Ascending aorta (tissue), 2 donors: ENCODE results near the gene RRP8. TPM values are rescaled to one million over a fixed set of nuclear protein-coding genes. Genes with fewer than 3 reads are reported as not detected.
A peak's percentile ranks its signal among the peaks of the same experiment; 100 is the strongest.

Source experiments
- DNase-seq, 2 donors: peaks; one replicate each; pipeline ENCODE4 v3.0.0-alpha.2; 2019; ENCODE audit warnings: low spot score in 2 of 2
- H3K27ac ChIP-seq, 2 donors: fragments of 200-600 bp; sonication (generic); one replicate each; pipeline ENCODE4 v1.5.1; 2016 to 2017; ENCODE audit warnings: mild to moderate bottlenecking in 1 of 2
- H3K27me3 ChIP-seq: fragments of 200-600 bp; sonication (generic); one replicate; pipeline ENCODE4 v1.5.1; 2017
- H3K36me3 ChIP-seq, 2 donors: fragments of 200-600 bp; sonication (generic); one replicate each; pipeline ENCODE4 v1.5.1; 2016
- H3K4me1 ChIP-seq, 2 donors: fragments of 200-600 bp; sonication (generic); one replicate each; pipeline ENCODE4 v1.5.1; 2016 to 2017; ENCODE audit warnings: mild to moderate bottlenecking in 1 of 2
- H3K4me3 ChIP-seq, 2 donors: fragments of 200-600 bp; sonication (generic); one replicate each; pipeline ENCODE4 v1.5.1; 2016 to 2017; ENCODE audit warnings: mild to moderate bottlenecking in 1 of 2
- H3K9me3 ChIP-seq, 2 donors: fragments of 200-600 bp; sonication (generic); one replicate each; pipeline ENCODE4 v1.5.1; 2016
- CTCF ChIP-seq, 3 experiments: fragments of 200-600 bp in 2 of 3; fragments of 450-650 bp in 1 of 3; sonication (generic) in 2 of 3; IDR thresholded peaks; one replicate each; pipeline ENCODE4 v1.5.1; 2016 to 2019; ENCODE audit warnings: antibody characterized with exemption in 3 of 3, mild to moderate bottlenecking in 1 of 3, moderate library complexity in 1 of 3
- intact Hi-C: fragments of 100-400 bp; cut with DNase I; formaldehyde crosslinking; loops from one replicate; pipeline ENCODE4 v1.15.1; 2023
- total RNA-seq: library from RNA; depleted of rRNA; stranded (reverse); fragments of >200 nt; gene quantifications from one replicate; pipeline ENCODE4 v1.1.0, GENCODE V29; 2016

Gene RRP8
- total RNA-seq, 1 donor from 2014 or later, result 9.2 TPM

GRCh38 chr11:6618117-6619003 lies 14.9 kb upstream of the RRP8 start:
- H3K36me3 ChIP-seq, result peaks cover 12 to 22% of the 10 kb centered on the region in 2 donors
- H3K4me1 ChIP-seq, result peaks cover 3 to 19% of the 10 kb centered on the region in 2 donors
- peak overlapping the region; percentile 69 to 76 for H3K4me3 ChIP-seq
- peak overlapping the region; percentile 81 to 82 for H3K27ac ChIP-seq
- DNase-seq, result no peak
- H3K27me3 ChIP-seq, result no peaks in the 10 kb centered on the region
- TF ChIP-seq CTCF (IDR thresholded peaks at IDR 0.05), result no peak
- intact Hi-C loops, result loop anchor here (1.0 kb wide), 1 partner anchor 65 kb away; the partner anchor contains the start of gene MRPL17
- H3K9me3 ChIP-seq, result no peaks in the 10 kb centered on the region

GRCh38 chr11:6617315-6617781 lies 13.9 kb upstream of the RRP8 start:
- Histone ChIP-seq H3K27me3 (no peaks in the 10 kb centered on the region), H3K9me3 (no peaks in the 10 kb centered on the region), H3K36me3 (peaks cover 12 to 17% of the 10 kb centered on the region in 2 donors), H3K4me1 (peaks cover 4 to 25% of the 10 kb centered on the region in 2 donors), H3K27ac (peak overlapping the region in 1 of 2 donors; percentile 81), H3K4me3 (peak overlapping the region; percentile 69 to 76)
- peak in 1 of 2 donors; percentile 58 for DNase-seq
- TF ChIP-seq CTCF (IDR thresholded peaks at IDR 0.05), result no peak
- intact Hi-C loops, result no loop called here

- no peak overlapping the region for H3K4me3 ChIP-seq
- intact Hi-C loops, result no loop called here
- peaks cover 12 to 17% of the 10 kb centered on the region in 2 donors for H3K36me3 ChIP-seq
- no peak for TF ChIP-seq CTCF (IDR thresholded peaks at IDR 0.05)
- DNase-seq, result peak in 1 of 2 donors; percentile 55
- H3K27ac ChIP-seq, result no peak overlapping the region
- no peaks in the 10 kb centered on the region for H3K9me3 ChIP-seq
- H3K27me3 ChIP-seq, result no peaks in the 10 kb centered on the region
- H3K4me1 ChIP-seq, result peaks cover 6 to 25% of the 10 kb centered on the region in 2 donors
These were observed 13.3 kb upstream of the RRP8 start for GRCh38 chr11:6616596-6617250.

- intact Hi-C loops, result no loop called here
- Histone ChIP-seq H3K4me1 (peaks cover 6 to 26% of the 10 kb centered on the region in 2 donors), H3K27me3 (no peaks in the 10 kb centered on the region), H3K4me3 (no peak overlapping the region), H3K9me3 (no peaks in the 10 kb centered on the region), H3K27ac (peak overlapping the region in 1 of 2 donors; percentile 10), H3K36me3 (peaks cover 14 to 21% of the 10 kb centered on the region in 2 donors)
- peak in 1 of 2 donors; percentile 60 for DNase-seq
- no peak for TF ChIP-seq CTCF (IDR thresholded peaks at IDR 0.05)
These were observed 12.6 kb upstream of the RRP8 start for GRCh38 chr11:6615882-6616585.

GRCh38 chr11:6615046-6615445 lies 11.6 kb upstream of the RRP8 start:
- no peak for TF ChIP-seq CTCF (IDR thresholded peaks at IDR 0.05)
- DNase-seq, result peak in 1 of 2 donors; percentile 58
- intact Hi-C loops, result no loop called here
- no peaks in the 10 kb centered on the region for H3K27me3 ChIP-seq
- peaks cover 6 to 30% of the 10 kb centered on the region in 2 donors for H3K4me1 ChIP-seq
- no peak overlapping the region for H3K4me3 ChIP-seq
- peak overlapping the region; percentile 23 to 97 for H3K27ac ChIP-seq
- no peaks in the 10 kb centered on the region for H3K9me3 ChIP-seq
- peaks cover 24 to 31% of the 10 kb centered on the region in 2 donors for H3K36me3 ChIP-seq
